Measurements from ENCODE around the gene PRKX.
"Not testable (repeated sequence)": the region's sequence is repeated elsewhere in the genome, so short reads cannot be mapped to it uniquely, and the experiment has no call there.

PRKX gene

DNA sequence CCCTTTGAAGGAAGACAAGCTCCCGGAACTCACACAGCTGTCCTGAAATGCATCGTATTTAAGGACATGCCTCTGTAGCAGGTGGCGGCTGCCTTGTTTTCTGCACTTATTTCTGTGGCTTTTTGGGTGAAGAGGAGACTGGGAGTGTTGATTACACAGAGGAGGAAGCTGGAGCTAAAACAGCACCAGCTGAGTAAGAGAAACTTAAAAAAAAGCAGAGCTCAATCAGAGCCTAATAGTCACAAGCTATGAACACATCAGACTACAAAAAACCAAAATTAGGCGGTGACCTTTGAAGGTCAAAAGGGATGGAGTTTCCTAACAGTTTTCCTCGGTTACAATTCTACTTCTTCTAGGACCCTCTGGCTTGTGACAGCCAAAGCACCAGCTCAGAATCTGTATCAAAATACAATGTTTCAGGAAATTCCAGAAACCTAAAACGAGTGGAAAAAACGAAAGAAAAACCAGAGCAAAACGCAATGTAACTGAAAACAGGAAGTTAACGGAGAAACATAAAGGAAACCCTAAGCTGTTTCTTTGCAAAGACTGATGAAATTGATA, 13.5 kb downstream of the PRKX start:
- DNase-seq (ENCODE audit: extremely low spot score) = no peak
- TF ChIP-seq, protein P1, sequence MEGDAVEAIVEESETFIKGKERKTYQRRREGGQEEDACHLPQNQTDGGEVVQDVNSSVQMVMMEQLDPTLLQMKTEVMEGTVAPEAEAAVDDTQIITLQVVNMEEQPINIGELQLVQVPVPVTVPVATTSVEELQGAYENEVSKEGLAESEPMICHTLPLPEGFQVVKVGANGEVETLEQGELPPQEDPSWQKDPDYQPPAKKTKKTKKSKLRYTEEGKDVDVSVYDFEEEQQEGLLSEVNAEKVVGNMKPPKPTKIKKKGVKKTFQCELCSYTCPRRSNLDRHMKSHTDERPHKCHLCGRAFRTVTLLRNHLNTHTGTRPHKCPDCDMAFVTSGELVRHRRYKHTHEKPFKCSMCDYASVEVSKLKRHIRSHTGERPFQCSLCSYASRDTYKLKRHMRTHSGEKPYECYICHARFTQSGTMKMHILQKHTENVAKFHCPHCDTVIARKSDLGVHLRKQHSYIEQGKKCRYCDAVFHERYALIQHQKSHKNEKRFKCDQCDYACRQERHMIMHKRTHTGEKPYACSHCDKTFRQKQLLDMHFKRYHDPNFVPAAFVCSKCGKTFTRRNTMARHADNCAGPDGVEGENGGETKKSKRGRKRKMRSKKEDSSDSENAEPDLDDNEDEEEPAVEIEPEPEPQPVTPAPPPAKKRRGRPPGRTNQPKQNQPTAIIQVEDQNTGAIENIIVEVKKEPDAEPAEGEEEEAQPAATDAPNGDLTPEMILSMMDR (IDR thresholded peaks at IDR 0.05; ENCODE audit: control extremely low read depth, extremely low read depth, low read depth, missing control alignments) = no peak
- POLR2A ChIA-PET = no interaction called here
- CTCF ChIA-PET = interaction anchor here (1.1 kb wide), 1 partner anchor 12 kb away, joined by 5 read pairs; no protein-coding TSS in a partner anchor

DNA sequence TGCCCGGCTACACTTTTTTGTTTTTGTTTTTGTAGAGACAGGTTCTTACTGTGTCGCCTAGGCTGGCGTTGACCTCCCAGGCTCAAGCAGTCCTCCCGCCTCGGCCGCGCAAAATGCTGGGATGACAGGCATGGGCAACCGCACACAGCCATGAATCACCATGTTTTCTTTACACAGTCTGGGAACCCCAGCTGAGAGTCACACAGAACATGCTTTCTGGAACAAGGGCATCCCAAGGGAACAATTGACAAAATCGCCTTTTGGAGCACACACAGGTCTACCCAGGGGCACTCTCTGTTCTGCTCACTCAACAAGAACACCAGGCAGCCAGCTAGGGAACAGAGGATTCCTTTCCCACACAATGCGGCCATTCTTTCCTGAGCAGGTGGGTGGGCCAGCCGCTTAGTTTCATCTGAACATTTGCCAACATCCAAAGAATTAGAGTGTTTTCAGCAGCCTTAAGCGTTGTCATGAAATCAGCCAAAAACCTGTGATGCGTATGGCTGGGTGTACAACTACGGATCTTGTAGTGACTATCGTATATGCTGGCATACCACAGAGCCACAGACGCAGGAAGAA, 15.7 kb downstream of the PRKX start:
- TF ChIP-seq, protein P1 (IDR thresholded peaks at IDR 0.05; ENCODE audit: control extremely low read depth, extremely low read depth, low read depth, missing control alignments) = no peak
- no peak for DNase-seq (ENCODE audit: extremely low spot score)
- ChIA-PET POLR2A (no interaction called here), CTCF (no interaction called here)

DNA sequence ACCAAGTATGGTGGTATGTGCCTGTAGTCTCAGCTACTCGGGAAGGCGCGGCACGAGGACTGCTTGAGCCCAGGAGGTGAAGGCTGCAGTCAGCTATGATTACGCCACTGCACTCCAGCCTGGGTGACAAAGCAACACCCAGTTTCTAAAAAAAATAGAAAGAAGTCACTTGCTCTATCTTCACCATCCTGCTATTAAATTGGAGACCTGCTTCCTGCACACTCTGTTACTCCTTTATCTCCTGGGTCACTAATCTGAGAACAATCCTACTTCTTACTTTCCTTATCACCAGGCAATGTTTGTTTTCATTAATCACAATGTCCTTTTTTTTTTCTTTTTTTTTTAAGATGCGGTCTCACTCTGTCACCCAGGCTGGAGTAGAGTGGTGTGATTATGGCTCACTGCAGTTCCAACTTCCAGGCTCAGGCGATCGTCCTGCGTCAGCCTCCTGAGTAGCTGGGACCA, 16.2 kb downstream of the PRKX start:
- CTCF ChIA-PET = no interaction called here

DNA sequence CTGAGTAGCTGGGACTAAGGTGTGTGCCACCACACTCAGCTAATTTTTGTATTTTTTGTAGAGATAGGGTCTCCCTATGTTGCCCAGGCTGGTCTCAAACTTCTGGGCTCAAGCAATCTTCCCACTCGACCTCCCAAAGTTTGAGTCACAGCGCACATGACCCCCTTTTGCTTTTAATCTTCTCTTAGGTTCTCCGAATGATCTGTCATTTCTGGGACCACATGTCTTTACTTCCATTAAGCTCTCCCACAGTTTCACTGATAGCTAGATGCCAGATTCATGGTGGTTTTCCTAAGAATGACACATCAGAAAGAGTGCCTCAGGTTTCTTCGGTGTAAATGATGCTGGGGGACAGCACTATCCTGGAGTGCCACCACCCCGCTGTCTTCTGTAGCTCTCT, 17.9 kb downstream of the PRKX start:
- POLR2A ChIA-PET = no interaction called here
- CTCF ChIA-PET = interaction anchor here (1.7 kb wide), 1 partner anchor 116 kb away, joined by 3 read pairs; no protein-coding TSS in a partner anchor
- DNase-seq (ENCODE audit: extremely low spot score) = no peak
- TF ChIP-seq, protein P1 (IDR thresholded peaks at IDR 0.05; ENCODE audit: control extremely low read depth, extremely low read depth, low read depth, missing control alignments) = no peak

More for the DNA sequence above, 16.2 kb downstream of the PRKX start:
- POLR2A ChIA-PET = no interaction called here
- TF ChIP-seq, protein P1 (IDR thresholded peaks at IDR 0.05; ENCODE audit: control extremely low read depth, extremely low read depth, low read depth, missing control alignments) = no peak
- no peak for DNase-seq (ENCODE audit: extremely low spot score)

DNA sequence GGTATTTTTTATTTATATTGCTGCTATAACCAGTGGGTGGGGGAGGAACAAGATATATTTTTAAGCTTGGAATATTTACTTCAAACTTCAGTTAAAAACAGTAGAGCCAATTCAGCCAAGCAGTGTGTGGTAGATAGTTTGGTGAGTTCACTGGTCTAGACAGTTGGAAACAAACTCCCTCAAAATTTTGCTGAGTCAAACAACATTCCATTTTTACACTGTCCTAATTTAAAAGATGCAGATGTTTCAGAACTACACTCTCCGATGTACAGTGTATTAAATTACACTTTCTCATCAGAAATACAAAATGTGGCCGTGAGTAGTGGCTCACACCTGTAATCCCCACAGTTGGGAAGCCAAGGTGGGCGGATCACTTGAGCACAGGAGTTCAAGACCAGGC, 23.3 kb downstream of the PRKX start:
- CTCF ChIA-PET = no interaction called here
- POLR2A ChIA-PET = no interaction called here
- TF ChIP-seq, protein P1 (IDR thresholded peaks at IDR 0.05; ENCODE audit: control extremely low read depth, extremely low read depth, low read depth, missing control alignments) = no peak
- no peak for DNase-seq (ENCODE audit: extremely low spot score)

DNA sequence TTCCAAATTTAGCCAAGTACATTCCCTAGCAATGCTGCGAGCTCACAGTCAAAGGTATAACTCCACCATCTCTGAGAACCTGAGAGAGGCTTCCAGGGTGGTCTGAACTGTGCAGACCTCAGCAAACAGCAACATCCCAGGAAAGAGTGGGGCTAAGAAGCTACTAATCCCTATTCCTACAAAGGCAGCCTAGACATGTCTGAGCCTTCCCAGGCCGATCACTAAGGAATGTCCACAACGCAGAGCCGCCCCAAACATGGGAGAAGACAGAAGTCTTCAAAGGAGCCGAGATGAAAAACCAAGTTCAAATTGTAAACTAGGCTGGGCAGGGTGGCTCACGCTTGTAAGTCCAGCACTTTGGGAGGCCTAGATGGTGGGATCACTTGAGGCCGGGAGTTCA, 30.2 kb downstream of the PRKX start:
- CTCF ChIA-PET, POLR2A ChIA-PET: not testable (repeated sequence)

DNA sequence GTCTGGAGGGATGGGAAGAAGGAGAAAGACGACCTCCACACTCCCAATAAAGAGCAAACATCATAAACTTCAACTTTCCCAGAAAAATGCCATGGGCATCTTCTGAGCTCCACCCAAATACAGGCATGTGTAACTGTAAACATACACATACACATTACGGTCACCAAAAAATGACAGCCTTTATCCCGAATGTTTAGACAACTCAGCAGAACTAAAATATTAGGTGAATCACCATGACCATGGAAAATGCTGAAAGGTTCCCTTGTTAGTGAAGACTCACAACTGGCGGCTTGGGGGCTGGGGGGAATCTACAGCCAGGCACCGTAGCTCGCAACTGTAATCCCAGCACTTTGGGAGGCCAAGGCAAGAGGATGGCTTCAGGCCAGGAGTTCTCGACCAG, 33.0 kb downstream of the PRKX start:
- CTCF ChIA-PET = no interaction called here
- POLR2A ChIA-PET = no interaction called here
- TF ChIP-seq, protein P1 (IDR thresholded peaks at IDR 0.05; ENCODE audit: control extremely low read depth, extremely low read depth, low read depth, missing control alignments) = no peak
- no peak for DNase-seq (ENCODE audit: extremely low spot score)

More for the DNA sequence above, 30.2 kb downstream of the PRKX start:
- not testable (repeated sequence) for DNase-seq (ENCODE audit: extremely low spot score)

Data from GM10248 (cell line).